Hematopoietic multipotent progenitor cell (in vitro differentiated cells): ENCODE data around the gene LRRC36. TPM values are rescaled to one million over a fixed set of nuclear protein-coding genes. Genes with fewer than 3 reads are reported as not detected.
"Not testable (repeated sequence)": the region's sequence is repeated elsewhere in the genome, so short reads cannot be mapped to it uniquely, and the experiment has no call there.

Experiments used
- DNase-seq, 3 donors: peaks; one replicate each; pipeline ENCODE4 v3.0.0-alpha.2; 2011 to 2015; ENCODE audit warnings: low read depth in 2 of 3, low spot score in 2 of 3
- total RNA-seq: library from RNA; depleted of rRNA; stranded (reverse); fragments of >200 nt; gene quantifications from one replicate; pipeline ENCODE4 v1.2.3, GENCODE V29; 2012

The LRRC36 gene
- total RNA-seq, 1 donor, result 0.27 TPM

DNA sequence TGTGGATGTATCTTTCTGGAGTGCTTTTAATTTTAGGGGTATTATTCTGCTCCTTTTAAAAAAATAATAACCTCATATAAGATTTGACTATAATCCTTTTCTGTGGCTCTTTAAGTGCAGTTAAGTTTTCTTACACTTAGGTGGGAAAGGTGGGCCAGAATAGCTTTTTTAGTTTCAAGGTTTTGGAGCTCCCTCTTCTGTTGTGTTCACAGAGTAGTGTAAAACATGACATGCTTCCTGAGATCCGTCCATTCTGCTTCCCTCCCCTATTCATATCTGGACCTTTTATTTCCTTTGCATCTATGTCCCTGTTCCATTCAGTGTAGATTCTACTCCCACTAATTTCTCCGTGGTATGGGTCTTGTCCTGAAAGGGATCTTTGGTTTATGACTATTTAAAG lies 12.8 kb downstream of the LRRC36 start:
- peak in 1 of 3 donors; percentile 46 for DNase-seq

DNA sequence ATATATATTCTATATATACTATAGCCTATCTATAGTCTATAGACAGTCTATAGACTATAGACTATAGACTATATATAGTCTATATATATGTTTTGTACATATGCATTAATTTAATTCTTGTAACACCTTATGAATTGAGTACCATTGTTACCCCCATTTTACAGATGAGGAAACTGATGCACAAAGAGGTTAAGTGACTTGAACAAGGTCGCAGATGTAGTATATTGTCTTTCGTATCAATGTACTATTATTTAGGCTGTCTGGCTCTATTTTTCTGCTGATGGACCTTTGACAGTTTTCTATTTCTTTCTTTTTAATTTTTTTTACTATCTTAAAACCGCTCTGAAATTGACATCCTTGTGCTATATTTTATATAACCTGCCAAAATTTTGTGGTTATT lies 14.6 kb downstream of the LRRC36 start:
- no peak for DNase-seq

DNA sequence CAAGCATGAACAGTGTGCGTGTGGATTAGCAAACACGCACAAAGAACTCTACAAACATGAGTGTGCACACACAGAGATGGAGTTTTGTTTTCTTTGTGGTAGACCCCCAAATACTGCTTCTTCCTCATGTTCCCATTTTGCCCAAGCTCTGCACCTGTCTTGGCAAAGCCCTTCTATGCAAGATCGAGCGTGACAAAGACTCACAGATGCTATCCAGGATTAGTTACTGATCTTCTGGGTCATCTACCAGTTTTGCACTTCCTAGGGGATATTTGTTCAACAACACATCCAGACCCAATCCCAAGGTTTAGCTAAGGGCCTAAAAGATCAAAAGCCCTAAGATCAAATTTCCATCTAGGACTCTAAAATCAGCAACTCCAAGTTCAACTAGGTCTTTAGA lies 16.0 kb downstream of the LRRC36 start:
- no peak for DNase-seq

DNA sequence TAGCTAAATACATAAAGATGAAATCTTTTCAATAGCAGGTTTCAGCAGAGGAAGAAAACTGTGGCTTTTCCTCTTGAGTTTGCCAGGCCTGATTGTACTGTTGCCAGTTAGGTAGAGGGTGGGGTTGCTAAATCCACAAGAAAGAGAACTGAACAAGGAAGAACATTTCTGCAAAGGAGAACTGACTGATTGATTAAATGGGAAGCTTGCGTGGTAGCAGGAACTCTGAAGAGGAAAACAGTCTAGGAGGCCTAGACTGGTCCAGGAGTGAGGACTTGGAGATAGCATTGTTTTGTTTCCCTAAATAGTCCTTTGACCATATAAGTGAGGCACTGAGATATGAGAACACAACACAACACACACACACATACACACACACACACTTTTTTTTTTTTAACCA lies 18.8 kb downstream of the LRRC36 start:
- no peak for DNase-seq

DNA sequence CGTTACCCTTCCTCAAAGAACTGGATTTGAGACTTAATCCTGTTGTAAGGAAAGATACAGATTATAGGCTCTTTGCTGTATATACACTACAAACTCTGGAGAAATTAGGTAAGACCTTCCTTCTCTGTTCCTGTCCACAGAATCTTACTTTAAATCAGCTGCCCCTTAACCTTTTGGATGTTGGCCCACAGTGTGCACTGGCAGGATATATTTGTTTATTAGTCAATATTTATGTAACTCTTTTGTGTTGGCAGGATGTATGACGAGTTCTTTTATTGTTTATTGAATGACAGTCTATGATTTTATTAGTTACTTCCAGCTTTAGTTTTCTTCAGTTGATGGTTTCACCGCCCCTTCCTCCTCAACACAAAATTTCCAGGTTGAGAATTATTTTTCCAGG lies 19.7 kb downstream of the LRRC36 start:
- DNase-seq, result no peak

DNA sequence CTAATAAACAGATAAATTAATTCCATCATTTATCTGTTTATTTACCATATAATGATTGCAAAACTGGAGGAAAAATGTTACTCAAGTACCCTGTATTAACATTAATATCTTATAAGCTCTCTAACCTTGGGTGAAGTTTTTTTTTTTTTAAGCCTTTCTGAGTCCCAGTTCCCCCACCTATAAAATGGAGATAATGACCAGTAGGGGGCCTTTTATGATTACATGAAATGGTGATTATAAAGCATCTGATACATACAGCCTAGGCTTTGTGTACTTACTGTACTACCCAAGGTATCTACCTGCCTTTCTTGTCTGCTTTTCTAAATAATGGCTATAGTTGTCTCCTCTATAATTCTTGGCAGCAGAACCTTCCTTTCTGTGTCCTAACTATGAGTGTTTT lies 22.6 kb downstream of the LRRC36 start:
- peak in 1 of 3 donors; percentile 70 for DNase-seq

DNA sequence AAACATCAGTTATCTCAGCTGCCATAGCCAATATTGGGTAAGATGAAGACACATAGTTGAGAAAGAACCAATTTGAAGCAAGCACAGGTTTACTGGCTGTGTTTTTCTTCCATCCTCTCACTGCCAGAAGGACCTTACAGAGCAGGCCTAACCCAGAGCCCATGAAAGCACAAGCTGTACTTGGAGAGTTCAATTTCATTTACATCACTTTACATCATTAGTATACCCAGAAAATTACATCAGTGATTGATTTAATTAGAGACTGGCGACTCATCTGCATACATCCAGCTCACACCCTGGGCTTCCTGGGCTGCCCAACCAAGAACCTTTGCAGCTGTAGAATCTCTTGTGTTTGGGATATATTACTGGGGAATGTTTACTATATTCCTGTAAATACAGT lies 23.7 kb downstream of the LRRC36 start:
- no peak for DNase-seq

DNA sequence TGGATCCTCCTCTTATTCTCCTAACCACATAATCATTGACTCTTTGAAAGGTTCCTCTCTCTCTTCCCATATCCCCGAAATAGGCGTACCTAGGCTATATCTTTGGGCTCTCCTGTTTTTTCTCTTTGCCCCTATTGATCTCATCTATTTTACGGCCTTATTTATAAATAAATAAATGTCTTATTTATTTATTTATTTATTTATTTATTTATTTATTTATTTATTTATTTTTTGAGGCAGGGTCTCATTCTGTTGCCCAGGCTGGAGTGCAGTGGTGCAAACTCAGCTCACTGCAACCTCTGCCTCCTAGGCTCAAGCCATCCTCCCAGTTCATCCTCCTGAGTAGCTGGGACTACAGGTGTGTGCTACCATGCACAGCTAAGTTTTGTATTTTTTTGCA lies 25.8 kb downstream of the LRRC36 start:
- not testable (repeated sequence) for DNase-seq

DNA sequence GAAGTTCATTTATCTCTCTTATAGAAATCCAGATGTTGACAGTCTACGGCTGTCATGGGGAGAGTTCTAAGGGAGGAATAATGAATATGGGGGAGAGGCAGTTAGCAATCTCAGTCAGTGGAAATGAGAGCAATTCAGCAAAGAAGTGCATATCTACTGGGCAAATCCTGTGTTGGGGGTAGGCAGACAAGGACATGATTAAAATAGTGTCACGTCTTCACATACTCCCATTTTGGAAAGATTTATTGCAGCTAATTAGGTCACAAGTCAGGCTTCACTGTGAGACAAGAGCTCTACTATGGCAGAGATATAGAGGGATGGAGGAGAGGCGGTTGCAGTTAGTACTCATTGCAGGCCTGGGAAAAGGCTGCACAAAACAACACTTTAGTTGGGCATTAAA lies 29.8 kb downstream of the LRRC36 start:
- no peak for DNase-seq

DNA sequence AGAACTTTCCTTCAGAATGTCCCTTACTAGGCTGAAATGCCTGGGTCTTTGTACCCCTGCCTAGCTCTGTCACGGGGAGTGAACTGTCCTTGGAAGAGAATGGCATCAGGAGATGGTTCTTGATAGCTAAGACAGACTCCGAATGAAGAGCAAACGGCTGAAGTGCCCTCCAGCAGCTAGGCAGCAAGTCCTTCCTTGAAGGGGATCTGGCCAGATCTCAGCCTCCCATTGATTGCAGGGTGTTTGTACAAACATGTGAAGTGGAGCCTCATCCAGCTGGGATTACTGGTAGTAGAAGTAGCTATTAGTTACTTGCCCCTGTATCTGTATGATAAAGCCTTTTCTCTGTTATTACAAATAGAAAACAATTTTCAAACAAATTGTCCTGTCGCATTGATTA lies 30.9 kb downstream of the LRRC36 start:
- DNase-seq, result no peak

DNA sequence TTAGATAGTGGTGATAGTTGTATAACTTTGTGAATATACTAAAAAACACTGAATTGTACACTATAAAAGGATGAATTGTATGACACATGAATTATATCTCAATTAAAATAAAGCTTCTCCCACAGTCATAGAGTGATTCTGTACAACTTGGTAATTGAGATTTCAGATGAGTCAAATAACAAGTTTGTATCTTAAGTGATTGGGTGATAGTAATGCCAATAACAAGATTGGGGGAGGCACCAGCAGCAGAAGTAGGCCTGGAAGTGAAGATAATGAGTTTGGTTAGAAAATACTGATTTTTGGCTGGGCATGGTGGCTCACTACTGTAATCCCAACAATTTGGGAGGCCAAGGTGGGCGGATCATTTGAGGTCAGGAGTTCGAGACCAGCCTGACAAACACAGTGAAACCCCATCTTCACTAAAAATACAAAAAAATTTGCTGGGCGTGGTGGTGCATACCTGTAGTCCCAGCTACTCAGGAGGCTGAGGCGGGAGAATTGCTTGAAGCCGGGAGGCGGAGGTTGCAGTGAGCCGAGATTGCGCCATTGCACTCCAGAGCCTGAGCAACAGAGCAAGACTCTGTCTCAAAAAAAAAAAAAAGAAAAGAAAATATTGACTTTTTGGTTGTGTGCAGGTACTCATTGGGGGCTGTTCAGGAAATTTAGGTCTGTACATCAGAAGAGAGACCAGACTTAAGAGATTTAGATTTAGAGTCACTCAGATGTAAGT lies 33.1 kb downstream of the LRRC36 start:
- DNase-seq, result not testable (repeated sequence)

DNA sequence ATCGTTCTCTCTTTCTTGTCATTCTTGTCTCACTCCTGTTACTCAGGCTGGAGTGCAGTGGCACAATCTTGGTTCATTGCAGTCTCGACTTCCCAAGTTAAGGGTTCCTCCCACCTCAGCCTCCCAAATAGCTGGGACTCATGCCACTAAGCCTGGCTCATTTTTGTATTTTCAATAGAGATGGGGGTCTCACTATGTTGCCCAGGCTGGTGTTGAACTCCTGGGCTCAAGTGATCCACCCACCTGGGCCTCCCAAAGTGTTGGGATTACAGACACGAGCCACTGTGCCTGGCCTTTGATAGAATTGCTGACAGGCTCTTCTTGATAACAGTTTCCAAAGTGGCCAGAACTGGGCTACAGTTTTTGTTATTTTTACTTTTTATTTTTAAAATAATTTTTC lies 34.4 kb downstream of the LRRC36 start:
- DNase-seq, result no peak

DNA sequence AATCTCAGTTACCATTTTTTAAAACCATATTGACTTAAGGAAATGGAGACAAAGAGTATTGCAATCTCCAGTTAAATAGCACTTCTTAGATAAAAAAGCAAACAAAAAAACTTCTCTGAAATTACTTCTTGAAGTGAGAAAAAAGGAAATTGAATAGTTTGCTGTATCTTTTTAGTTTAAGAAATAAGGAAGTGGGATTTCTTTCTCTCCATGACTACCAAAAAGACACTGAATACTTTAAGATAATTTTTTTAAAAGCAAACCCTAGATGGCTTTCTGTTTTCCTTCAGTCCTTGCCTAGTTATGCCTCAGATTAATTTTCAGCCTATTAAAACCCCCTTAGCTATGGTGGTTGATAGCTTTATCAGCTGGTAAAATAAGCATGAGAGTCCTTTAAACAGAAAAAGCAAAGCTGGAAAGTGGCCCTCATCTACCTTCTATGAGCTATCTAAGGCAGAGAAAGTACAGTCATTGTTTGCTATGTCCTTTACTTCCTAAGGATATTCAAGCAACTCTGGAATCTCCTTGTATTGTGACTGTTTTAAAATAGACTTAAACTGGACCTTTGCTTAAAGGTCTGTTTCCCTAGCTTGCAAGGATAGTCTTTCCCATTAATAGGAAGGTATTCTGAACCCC lies 38.1 kb downstream of the LRRC36 start:
- peak in 2 of 3 donors; percentile 20 to 70 for DNase-seq

DNA sequence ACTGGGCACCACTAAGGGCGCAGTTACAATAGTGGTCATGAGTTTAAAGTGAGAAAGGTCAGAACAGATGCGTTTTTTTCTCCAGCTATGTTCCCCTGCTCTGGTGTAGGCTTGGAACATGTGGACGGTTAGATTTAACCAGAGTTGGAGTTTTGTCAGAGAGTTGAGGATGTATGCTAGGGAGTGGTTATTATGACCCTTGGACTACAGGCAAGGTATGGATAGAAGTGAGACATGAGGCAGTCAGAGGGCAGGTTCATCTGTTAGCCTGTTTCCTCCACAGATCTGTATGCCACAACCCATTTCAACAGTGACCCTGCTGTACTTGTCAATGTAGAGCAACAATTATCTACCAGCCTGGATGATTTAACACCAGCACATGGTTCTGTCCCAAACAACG lies 44.0 kb downstream of the LRRC36 start:
- DNase-seq, result no peak

DNA sequence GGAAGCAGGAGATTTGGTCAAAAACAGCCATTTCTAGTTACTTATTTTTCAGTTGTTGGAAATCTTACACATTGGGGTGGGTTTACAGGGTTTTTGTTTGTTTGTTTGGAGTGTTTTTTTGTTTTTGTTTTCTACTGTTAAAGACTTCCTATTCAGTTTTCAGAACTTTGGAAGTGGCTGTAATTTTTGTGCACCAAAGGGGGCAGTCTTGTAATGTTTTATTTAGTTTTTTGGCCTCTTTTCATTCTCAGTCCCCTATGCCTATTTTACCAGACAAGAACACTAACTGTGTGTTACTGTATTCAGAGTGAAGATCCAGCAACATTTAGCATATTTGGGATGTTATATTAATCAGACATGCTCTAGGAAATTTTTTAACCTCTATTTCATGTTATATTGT lies 46.0 kb downstream of the LRRC36 start:
- DNase-seq, result peak in 1 of 3 donors; percentile 61

DNA sequence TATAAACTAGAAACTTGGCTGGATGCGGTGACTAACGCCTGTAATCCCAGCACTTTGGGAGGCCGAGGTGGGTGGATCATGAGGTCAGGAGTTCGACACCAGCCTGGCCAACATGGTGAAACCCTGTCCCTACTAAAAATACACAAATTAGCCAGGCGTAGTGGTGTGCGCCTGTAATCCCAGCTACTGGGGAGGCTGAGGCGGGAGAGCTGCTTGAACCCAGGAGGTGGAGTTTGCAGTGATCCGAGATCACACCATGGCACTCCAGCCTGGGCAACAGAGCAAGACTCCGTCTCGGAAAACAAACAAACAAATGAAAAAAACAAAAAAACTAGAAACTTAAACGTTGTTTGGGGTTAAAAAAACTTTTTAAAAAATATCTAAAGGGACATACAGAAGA lies 49.4 kb downstream of the LRRC36 start:
- DNase-seq, result not testable (repeated sequence)

DNA sequence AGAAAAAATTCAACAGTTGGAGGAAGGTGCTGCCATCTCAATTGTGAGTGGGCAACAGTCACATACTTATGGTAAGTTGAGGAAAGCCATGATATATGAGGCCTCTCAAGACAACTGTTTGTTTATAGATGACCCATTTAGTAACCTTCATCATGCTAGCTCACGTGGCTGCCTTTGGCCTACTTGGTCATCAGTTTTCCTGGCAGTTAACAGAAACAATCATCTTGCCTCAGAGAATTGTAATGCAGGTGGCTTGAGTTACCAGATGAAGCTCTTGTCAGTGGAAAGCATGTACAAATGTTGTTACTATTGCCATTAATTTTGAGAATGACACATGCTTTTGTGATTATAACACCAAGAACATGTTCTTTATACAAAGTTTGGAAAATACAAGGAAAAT lies 52.0 kb downstream of the LRRC36 start:
- no peak for DNase-seq

DNA sequence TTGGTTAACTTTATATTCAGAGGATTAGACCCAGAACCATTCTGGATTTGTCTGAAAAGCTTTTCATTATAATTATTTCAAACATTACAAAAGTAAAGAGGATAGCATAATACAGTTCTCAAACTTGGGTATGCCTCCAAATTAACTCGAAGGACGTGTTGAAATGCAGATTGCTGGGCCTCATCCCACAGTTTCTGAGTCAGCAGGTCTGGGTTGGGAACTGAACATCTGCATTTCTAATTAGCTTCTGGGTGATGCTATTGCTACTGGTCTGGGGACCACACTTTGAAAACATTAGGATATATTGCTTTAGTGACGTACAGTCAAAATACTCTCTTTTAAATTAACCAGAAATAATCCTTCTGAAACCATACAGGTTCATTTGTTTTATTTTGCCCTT lies 56.7 kb downstream of the LRRC36 start:
- no peak for DNase-seq

DNA sequence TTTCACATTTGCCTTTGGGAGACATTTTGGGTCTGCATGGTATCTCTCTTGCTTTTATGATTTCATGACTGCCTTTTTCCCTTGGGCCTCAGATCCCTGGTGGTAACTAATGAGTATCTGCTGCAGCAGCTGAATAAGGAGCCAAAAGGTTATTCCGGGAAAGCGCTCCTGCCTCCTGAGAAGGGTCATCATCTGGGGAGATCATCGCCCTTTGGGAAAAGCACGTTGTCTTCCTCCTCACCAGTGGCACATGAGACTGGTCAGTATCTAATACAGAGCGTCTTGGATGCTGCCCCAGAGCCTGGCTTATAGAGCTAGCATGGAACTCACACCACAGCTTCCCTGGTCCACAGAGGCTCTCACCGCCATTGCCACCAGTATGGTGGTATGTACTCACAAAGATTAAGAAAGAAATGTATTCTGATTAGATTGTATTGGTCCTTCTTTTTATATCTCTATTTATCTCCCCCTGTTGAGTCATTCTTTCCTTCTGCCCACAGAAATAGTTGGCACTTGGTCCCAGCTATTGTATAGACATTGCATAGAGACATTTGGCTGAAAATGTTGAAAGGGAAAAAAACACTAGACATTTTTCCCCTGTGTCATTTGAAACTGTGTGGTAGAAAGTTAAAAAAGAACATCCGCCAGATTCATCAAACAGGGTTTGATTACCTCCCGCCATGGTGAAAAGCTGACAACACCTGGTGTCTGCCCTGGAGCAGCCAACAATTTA lies 58.3 kb downstream of the LRRC36 start:
- no peak for DNase-seq

DNA sequence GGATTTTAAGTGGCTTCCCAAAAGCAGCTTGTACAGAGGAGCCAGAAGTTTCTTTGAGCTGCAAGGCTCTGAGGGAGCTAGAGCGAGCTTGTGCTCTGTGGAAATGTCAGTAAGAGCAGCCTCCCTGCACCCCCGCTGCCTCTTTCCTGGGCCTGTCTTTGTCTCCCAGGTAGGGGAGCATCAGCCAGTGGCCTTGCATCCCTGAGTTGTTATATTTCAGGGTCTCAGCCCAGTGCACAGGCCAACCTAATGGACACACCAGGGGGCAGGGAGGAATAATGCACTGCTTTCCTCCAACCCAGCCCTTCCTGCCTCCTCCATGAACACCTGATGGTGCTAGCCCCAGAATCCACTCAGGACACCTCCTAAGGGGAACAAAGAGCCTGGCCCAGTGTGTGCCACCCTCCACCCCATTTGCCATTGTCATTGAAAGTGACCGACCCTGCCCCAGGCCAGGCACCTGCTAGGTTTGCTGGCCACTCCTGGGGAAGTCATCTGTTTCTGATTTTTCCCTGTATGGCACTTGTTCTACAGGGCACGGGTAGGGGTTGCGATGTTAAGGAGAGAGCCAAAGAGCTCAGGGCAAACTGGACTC lies 60.3 kb downstream of the LRRC36 start:
- no peak for DNase-seq

DNA sequence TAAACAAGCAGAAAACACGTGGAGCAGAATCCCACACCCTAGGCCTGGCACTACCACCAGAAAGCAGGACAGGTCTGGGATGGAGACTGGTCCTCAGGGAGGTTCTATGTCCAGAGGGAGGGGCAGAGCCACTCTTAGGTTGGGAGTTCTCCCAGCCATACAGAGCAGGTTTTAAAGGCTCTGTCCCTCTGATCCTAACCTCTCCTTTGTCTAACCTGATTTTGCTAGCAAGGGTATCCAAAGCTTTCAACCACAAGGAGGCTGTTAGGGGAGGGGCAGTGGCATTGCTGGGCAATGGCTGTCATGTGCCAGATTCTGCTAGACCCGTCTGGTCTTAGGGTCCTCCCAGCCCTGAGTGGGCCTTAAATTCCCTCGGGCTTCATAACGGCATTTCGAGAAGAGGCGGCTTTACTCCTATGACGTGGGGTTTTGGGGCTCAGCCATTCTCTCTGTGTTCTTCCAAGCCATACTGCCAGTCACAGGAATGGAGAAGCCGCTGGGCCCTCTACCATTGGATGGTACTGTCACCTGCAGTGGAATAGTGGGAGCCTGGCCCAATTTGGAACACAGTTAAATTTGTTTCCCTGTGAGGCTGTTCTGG lies 61.0 kb downstream of the LRRC36 start:
- no peak for DNase-seq
